Thoracic aorta (tissue), 2 donors: Measurements from ENCODE around the gene ADM. TPM values are rescaled to one million over a fixed set of nuclear protein-coding genes. Genes with fewer than 3 reads are reported as not detected.

Experiments used
- ATAC-seq: fragments of 150-250 bp; one replicate; pipeline ENCODE4 v1.8.0; 2017; ENCODE audit warnings: low read depth; ENCODE audit not compliant: insufficient number of reproducible peaks, low FRiP score
- DNase-seq: peaks from one replicate; pipeline ENCODE4 v3.0.0-alpha.2; 2020; ENCODE audit warnings: low spot score
- H3K27ac ChIP-seq, 2 donors: fragments of 200-600 bp; sonication (generic); 1 replicate in 1 of 2; 2 replicates in 1 of 2; pipeline ENCODE4 v1.5.1; 2016; ENCODE audit warnings: mild to moderate bottlenecking in 2 of 2, moderate library complexity in 2 of 2
- H3K27me3 ChIP-seq: fragments of 200-600 bp; sonication (generic); replicated peaks from 2 replicates; pipeline ENCODE4 v1.6.0; 2016; ENCODE audit warnings: mild to moderate bottlenecking; ENCODE audit not compliant: insufficient read depth
- H3K36me3 ChIP-seq: fragments of 200-600 bp; sonication (generic); one replicate; pipeline ENCODE4 v1.5.1; 2016
- H3K4me1 ChIP-seq, 2 donors: fragments of 200-600 bp; sonication (generic); 1 replicate in 1 of 2; 2 replicates in 1 of 2; pipeline versions ENCODE4 v1.5.1 to v1.6.0; 2016; ENCODE audit warnings: low read depth in 2 of 2, mild to moderate bottlenecking in 1 of 2; ENCODE audit not compliant: control insufficient read depth in 1 of 2
- H3K4me3 ChIP-seq: fragments of 200-600 bp; sonication (generic); 2 replicates; pipeline ENCODE4 v1.5.1; 2016; ENCODE audit warnings: mild to moderate bottlenecking
- H3K9me3 ChIP-seq: fragments of 200-600 bp; sonication (generic); 2 replicates; pipeline ENCODE4 v1.5.1; 2016
- total RNA-seq, 2 donors: library from RNA; depleted of rRNA; stranded (reverse); fragments of >200 nt; gene quantifications; one replicate each; pipeline versions ENCODE4 v1.1.0 to v1.2.3, GENCODE V29; 2016
- TF ChIP-seq, protein P1 (sequence below): fragments of 200-600 bp; sonication (generic); IDR thresholded peaks from one replicate; pipeline ENCODE4 v1.5.1; 2019; ENCODE audit warnings: antibody characterized with exemption

Gene ADM
- total RNA-seq, 2 donors from 2014 or later = 50.0 to 193 TPM

DNA sequence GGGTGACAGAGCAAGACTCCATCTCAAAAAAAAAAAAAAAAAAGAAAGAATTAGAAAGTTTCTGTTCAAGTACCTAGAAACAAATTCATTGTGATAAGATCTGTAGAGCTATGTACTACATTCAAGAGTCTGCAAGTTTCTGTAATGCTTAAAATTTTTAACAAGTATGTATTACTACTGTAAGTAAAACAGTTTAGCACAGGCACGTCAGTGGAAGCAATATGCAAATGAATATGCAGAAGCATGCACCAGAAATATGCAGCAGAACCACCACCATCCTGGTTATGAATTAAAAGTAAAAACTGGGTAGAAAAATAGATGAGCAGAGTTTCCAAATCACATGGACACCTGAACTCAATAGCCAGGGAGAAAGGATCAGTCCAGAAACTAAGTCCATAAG lies 30.1 kb upstream of the ADM start:
- TF ChIP-seq, protein P1, sequence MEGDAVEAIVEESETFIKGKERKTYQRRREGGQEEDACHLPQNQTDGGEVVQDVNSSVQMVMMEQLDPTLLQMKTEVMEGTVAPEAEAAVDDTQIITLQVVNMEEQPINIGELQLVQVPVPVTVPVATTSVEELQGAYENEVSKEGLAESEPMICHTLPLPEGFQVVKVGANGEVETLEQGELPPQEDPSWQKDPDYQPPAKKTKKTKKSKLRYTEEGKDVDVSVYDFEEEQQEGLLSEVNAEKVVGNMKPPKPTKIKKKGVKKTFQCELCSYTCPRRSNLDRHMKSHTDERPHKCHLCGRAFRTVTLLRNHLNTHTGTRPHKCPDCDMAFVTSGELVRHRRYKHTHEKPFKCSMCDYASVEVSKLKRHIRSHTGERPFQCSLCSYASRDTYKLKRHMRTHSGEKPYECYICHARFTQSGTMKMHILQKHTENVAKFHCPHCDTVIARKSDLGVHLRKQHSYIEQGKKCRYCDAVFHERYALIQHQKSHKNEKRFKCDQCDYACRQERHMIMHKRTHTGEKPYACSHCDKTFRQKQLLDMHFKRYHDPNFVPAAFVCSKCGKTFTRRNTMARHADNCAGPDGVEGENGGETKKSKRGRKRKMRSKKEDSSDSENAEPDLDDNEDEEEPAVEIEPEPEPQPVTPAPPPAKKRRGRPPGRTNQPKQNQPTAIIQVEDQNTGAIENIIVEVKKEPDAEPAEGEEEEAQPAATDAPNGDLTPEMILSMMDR = no peak
- no peaks in the 10 kb centered on the region for H3K27me3 ChIP-seq
- no peaks in the 10 kb centered on the region for H3K9me3 ChIP-seq
- H3K36me3 ChIP-seq = no peaks in the 10 kb centered on the region
- DNase-seq (no peak), ATAC-seq (no peak)
- no peak overlapping the region for H3K4me3 ChIP-seq
- no peak overlapping the region for H3K27ac ChIP-seq
- peaks cover 11 to 17% of the 10 kb centered on the region in 2 donors for H3K4me1 ChIP-seq

DNA sequence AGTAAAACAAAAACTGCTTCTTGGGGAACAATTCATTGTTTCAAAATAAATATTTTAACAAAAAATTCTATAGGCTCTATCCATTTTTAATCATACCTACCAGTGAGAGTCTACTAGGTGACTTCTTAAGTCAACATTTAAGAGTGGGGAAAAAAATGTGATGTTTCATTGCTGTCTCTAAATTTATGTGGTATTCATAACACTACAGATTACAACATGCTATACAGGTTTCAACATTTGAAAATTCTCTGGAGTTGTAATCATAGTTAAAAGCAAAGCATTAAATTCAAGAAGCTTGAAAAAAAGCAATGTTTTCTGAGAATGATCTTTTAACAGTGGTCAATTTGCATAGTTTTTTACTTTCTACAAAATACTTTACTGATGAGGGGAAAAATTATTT lies 29.2 kb upstream of the ADM start:
- Histone ChIP-seq H3K36me3 (no peaks in the 10 kb centered on the region), H3K4me3 (no peak overlapping the region), H3K4me1 (peaks cover 11 to 17% of the 10 kb centered on the region in 2 donors), H3K27me3 (no peaks in the 10 kb centered on the region), H3K9me3 (no peaks in the 10 kb centered on the region), H3K27ac (no peak overlapping the region)
- TF ChIP-seq, protein P1 = no peak
- DNase-seq (no peak), ATAC-seq (no peak)

DNA sequence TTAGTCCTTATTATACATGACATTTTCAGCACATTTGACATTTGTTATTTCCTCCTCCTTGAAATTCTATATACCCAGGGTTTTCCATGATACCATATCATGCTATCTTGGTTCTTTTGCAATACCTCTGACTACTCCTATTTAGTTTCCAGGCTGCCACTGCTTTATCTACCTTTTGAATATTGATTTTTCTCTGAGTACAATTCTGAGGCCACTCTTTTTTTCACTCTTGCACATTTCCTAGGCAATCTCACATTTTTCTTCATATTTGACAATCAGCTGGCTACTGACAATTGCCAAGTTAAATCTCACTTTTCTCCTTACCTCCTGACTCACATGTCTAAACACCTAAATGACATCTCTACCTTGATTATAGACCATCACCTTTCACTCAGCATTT lies 22.8 kb upstream of the ADM start:
- no peak for DNase-seq
- TF ChIP-seq, protein P1 = no peak
- no peak overlapping the region for H3K4me3 ChIP-seq
- no peak overlapping the region for H3K27ac ChIP-seq
- no peaks in the 10 kb centered on the region for H3K27me3 ChIP-seq
- H3K4me1 ChIP-seq = peaks cover 5 to 10% of the 10 kb centered on the region in 2 donors
- no peaks in the 10 kb centered on the region for H3K9me3 ChIP-seq
- ATAC-seq = no peak
- H3K36me3 ChIP-seq = no peaks in the 10 kb centered on the region

DNA sequence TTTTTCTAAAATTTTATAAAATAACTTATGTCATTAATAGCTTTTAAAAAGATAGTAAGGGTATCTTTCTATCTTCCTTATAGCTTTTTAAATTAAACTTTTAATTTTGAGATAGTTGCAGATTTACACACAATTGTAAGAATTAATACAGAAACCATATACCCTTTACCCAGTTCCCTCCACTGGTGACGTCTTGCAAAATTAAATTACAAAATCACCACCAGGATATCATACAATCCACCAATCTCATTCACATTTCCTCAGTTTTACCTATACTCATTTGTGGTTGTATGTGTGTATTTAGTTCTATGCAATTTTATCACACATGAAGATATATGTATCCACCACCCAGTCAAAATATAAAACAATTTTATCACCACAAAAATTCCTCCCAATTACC lies 20.9 kb upstream of the ADM start:
- Histone ChIP-seq H3K27ac (no peak overlapping the region), H3K4me1 (peaks cover 8 to 10% of the 10 kb centered on the region in 2 donors), H3K36me3 (no peaks in the 10 kb centered on the region), H3K9me3 (no peaks in the 10 kb centered on the region), H3K4me3 (no peak overlapping the region), H3K27me3 (no peaks in the 10 kb centered on the region)
- no peak for ATAC-seq
- no peak for DNase-seq
- TF ChIP-seq, protein P1 = no peak

GRCh38 chr11:10285148-10285802 lies 19.6 kb upstream of the ADM start:
- TF ChIP-seq, protein P1 = no peak
- Histone ChIP-seq H3K4me3 (no peak overlapping the region), H3K4me1 (peaks cover 8 to 10% of the 10 kb centered on the region in 2 donors), H3K27me3 (no peaks in the 10 kb centered on the region), H3K9me3 (no peaks in the 10 kb centered on the region), H3K27ac (no peak overlapping the region), H3K36me3 (no peaks in the 10 kb centered on the region)
- ATAC-seq (no peak), DNase-seq (no peak)
